KMS-11 (cell line): ENCODE measurements around the gene LILRA5.
"Not testable (repeated sequence)": the region's sequence is repeated elsewhere in the genome, so short reads cannot be mapped to it uniquely, and the experiment has no call there.

Source experiments
- H2AFZ ChIP-seq: fragments of 200-600 bp; sonication (generic); 2 replicates; pipeline ENCODE4 v1.6.1; 2016; ENCODE audit warnings: antibody characterized with exemption, mixed run types, low read depth
- H3K27ac ChIP-seq: fragments of 200-600 bp; sonication (generic); 2 replicates; pipeline ENCODE4 v1.6.1; 2016; ENCODE audit warnings: mild to moderate bottlenecking, mixed run types
- H3K27me3 ChIP-seq: fragments of 200-600 bp; sonication (generic); 2 replicates; pipeline ENCODE4 v1.6.1; 2017; ENCODE audit warnings: mild to moderate bottlenecking, low read depth, mixed run types, moderate library complexity; ENCODE audit not compliant: insufficient read depth
- H3K36me3 ChIP-seq: fragments of 200-600 bp; sonication (generic); 2 replicates; pipeline ENCODE4 v1.6.1; 2017; ENCODE audit warnings: mild to moderate bottlenecking, mixed run types; ENCODE audit not compliant: insufficient read depth
- H3K4me1 ChIP-seq: fragments of 200-600 bp; sonication (generic); 2 replicates; pipeline ENCODE4 v1.6.1; 2016; ENCODE audit warnings: mild to moderate bottlenecking, low read depth, mixed run types; ENCODE audit not compliant: poor library complexity, severe bottlenecking
- H3K4me2 ChIP-seq: fragments of 200-600 bp; sonication (generic); 2 replicates; pipeline ENCODE4 v1.7.0; 2016; ENCODE audit warnings: mild to moderate bottlenecking, mixed run types
- H3K4me3 ChIP-seq: fragments of 200-600 bp; sonication (generic); IDR thresholded peaks from 2 replicates; pipeline ENCODE4 v1.6.1; 2017; ENCODE audit warnings: low read depth, low read length, mixed read lengths; ENCODE audit not compliant: insufficient read depth
- H3K79me2 ChIP-seq: fragments of 200-600 bp; sonication (generic); 2 replicates; pipeline ENCODE4 v1.6.1; 2016; ENCODE audit warnings: low read depth, mixed run types; ENCODE audit not compliant: insufficient read depth
- H3K9ac ChIP-seq: fragments of 200-600 bp; sonication (generic); 2 replicates; pipeline ENCODE4 v1.6.1; 2016; ENCODE audit warnings: mild to moderate bottlenecking, mixed run types
- H4K20me1 ChIP-seq: fragments of 200-600 bp; sonication (generic); 2 replicates; pipeline ENCODE4 v1.6.1; 2016; ENCODE audit warnings: mild to moderate bottlenecking, mixed run types; ENCODE audit not compliant: insufficient read depth
- CTCF ChIP-seq: fragments of 200-600 bp; sonication (generic); conservative IDR thresholded peaks from 2 replicates; pipeline ENCODE4 v1.6.1; 2017; ENCODE audit warnings: low read depth, mild to moderate bottlenecking, antibody characterized with exemption, low read length, moderate library complexity, mixed read lengths

LILRA5 gene

GRCh38 chr19:54331626-54332025, 18.7 kb upstream of the LILRA5 start:
- Histone ChIP-seq H3K9ac (no peak overlapping the region), H4K20me1 (no peaks in the 10 kb centered on the region), H3K4me1 (no peaks in the 10 kb centered on the region), H3K27ac (no peak overlapping the region), H3K36me3 (no peaks in the 10 kb centered on the region), H3K4me2 (no peak overlapping the region), H3K4me3 (no peak overlapping the region), H2AFZ (no peak overlapping the region), H3K27me3 (peaks cover 5% of the 10 kb centered on the region; the same call in 1 of the 2 replicates), H3K79me2 (no peaks in the 10 kb centered on the region)
- no peak for TF ChIP-seq CTCF

GRCh38 chr19:54329476-54330165, 16.7 kb upstream of the LILRA5 start:
- Histone ChIP-seq H3K79me2 (no peaks in the 10 kb centered on the region), H4K20me1 (no peaks in the 10 kb centered on the region), H3K9ac (no peak overlapping the region), H3K27me3 (peaks cover 5% of the 10 kb centered on the region; the same call in 1 of the 2 replicates), H3K4me2 (no peak overlapping the region), H3K36me3 (no peaks in the 10 kb centered on the region), H3K4me3 (no peak overlapping the region), H3K4me1 (no peaks in the 10 kb centered on the region), H2AFZ (no peak overlapping the region), H3K27ac (no peak overlapping the region)
- no peak for TF ChIP-seq CTCF

- H3K36me3 ChIP-seq, H3K27ac ChIP-seq, H3K4me3 ChIP-seq, H3K27me3 ChIP-seq, H3K4me2 ChIP-seq, H4K20me1 ChIP-seq, H3K4me1 ChIP-seq, H3K9ac ChIP-seq, H3K79me2 ChIP-seq, H2AFZ ChIP-seq: not testable (repeated sequence)
Measured at GRCh38 chr19:54328781-54329180, 15.8 kb upstream of the LILRA5 start.

- H3K9ac ChIP-seq, result no peak overlapping the region
- no peaks in the 10 kb centered on the region for H3K4me1 ChIP-seq
- H3K27ac ChIP-seq, result no peak overlapping the region
- no peaks in the 10 kb centered on the region for H3K79me2 ChIP-seq
- H4K20me1 ChIP-seq, result no peaks in the 10 kb centered on the region
- H3K4me2 ChIP-seq, result no peak overlapping the region
- TF ChIP-seq CTCF, result no peak
- no peaks in the 10 kb centered on the region; the same call in 1 of the 2 replicates for H3K36me3 ChIP-seq
- H2AFZ ChIP-seq, result no peak overlapping the region
- H3K4me3 ChIP-seq, result no peak overlapping the region
- H3K27me3 ChIP-seq, result peaks cover 6% of the 10 kb centered on the region
Measured at GRCh38 chr19:54325631-54326030, 12.7 kb upstream of the LILRA5 start.

- peaks cover 10% of the 10 kb centered on the region for H3K27me3 ChIP-seq
- no peak overlapping the region for H3K4me2 ChIP-seq
- H3K27ac ChIP-seq, result no peak overlapping the region
- H2AFZ ChIP-seq, result no peak overlapping the region
- H3K9ac ChIP-seq, result no peak overlapping the region
- H3K79me2 ChIP-seq, result no peaks in the 10 kb centered on the region
- peak; percentile 91 for TF ChIP-seq CTCF
- no peaks in the 10 kb centered on the region for H3K4me1 ChIP-seq
- H3K4me3 ChIP-seq, result no peak overlapping the region
- H4K20me1 ChIP-seq, result no peaks in the 10 kb centered on the region
- H3K36me3 ChIP-seq, result no peaks in the 10 kb centered on the region; the same call in 1 of the 2 replicates
Measured at GRCh38 chr19:54325194-54325621, 12.2 kb upstream of the LILRA5 start.
